ENCODE measurements around the gene CPAMD8.

The CPAMD8 gene

DNA sequence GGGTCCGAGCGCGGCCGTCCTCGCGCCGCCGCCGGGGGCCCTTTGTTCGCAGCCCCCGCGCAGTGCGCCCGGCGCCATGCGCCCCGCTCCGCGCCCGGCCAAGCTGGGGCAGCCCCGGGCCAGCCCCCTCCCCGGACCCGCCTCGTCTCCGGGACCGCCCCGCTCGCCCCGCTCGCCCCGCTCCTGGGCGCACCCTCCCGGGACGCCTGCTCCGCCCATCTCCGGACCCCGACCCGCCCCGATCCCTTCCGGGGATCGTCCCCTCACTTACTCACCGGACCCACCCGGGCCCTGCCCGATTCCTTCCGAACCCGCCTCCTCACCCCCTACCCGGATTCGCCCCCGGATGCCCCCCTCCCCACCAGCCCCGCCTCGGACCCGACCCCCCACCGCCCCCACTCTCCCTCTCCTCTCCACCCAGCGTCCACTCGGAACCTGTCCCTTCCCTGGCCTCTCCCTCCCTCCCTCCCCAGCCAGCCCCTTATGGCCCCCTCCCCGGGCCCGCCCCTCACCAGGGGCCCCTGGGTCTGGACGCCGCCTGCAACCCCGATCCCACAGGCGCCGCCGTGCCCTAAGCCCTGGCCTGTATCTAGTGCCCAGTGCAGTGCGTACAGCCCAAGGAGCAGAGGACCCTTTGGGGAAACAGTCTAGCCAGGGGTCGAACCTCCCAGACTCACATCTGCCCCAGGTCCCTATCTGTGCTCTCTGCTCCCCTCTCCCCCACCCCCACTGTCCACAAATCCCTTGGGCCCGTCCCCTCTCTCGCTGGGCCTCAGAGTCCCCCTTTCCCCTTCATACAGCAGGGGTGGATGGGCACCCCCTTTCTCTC, at the start of gene CPAMD8:
Gene CPAMD8, minus strand, starts transcription at position 105 of the 829 bp plus-strand sequence. CDS start 168 bp downstream, outside the sequence.
- no peak for DNase-seq
- ATAC-seq = no peak
- Mint-ChIP-seq H3K4me1 (peaks cover 5% of the 10 kb centered on the region), H3K4me3 (peak within 1 kb of the TSS; percentile 47), H3K27ac (no peak within 1 kb of the TSS), H3K9me3 (peaks cover 16% of the 10 kb centered on the region), H3K27me3 (peaks cover 26% of the 10 kb centered on the region), H3K36me3 (ENCODE audit: low read depth) (peaks cover 4% of the 10 kb centered on the region)

DNA sequence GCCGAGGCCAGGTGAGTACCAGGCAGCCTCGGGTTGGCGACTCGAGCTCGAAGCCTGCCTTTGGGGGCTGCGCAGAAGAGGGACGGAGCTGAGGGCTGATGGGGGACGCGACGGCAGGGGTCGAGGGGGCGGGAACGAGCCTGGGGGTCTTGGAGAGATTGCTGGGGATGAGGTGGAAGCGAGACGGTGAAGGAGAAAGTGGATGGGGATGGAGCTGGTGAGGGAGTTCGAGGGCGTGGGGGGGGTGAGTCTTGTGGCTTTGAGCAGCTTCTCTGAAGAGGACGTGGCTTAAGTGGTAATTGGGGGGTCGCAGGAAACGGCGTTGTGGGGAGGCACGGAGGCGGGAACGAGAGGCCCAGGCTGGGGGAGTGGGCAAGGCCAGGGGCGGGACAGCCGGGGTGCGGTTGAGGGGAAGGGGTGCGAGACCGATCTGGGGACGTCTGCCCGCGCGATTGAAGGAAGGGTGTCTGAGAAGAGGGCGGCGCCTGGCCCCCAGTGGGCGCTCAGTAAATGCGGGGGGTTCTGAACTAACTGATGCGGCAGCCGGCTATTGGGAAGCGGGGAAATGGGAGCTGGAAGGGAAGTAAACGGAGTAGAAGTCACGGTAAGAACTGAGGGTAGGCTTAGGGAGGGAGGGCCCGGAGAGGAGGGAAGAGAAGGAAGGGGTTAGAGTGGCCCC, 49.4 kb upstream of the CPAMD8 start:
- no peaks in the 10 kb centered on the region for H3K27me3 Mint-ChIP-seq
- H3K4me1 Mint-ChIP-seq = peaks cover 65% of the 10 kb centered on the region
- peak overlapping the region; percentile 99 for H3K4me3 Mint-ChIP-seq
- ATAC-seq (no peak), DNase-seq (peak; percentile 60)
- no peaks in the 10 kb centered on the region for H3K9me3 Mint-ChIP-seq
- H3K36me3 Mint-ChIP-seq (ENCODE audit: low read depth) = peaks cover 22% of the 10 kb centered on the region
- peak overlapping the region; percentile 84 for H3K27ac Mint-ChIP-seq

GRCh38 chr19:17075035-17075863, 48.6 kb upstream of the CPAMD8 start, which contains the start of the genes HAUS8 and MYO9B:
Gene HAUS8, minus strand, starts transcription at chr19:17075452. Its CDS starts 30 bp downstream, at chr19:17075422.
Gene MYO9B, plus strand, starts transcription at chr19:17075777. Its CDS starts 25,941 bp downstream, at chr19:17101718.
- DNase-seq = peak; percentile 99

GRCh38 chr19:17074634-17075034, 48.0 kb upstream of the CPAMD8 start:
- Mint-ChIP-seq H3K27ac (peak overlapping the region; percentile 97), H3K9me3 (no peaks in the 10 kb centered on the region), H3K36me3 (ENCODE audit: low read depth) (peaks cover 26% of the 10 kb centered on the region), H3K4me1 (peaks cover 57% of the 10 kb centered on the region), H3K27me3 (no peaks in the 10 kb centered on the region), H3K4me3 (peak overlapping the region; percentile 99)
- DNase-seq (no peak), ATAC-seq (no peak)

More at GRCh38 chr19:17075035-17075863, 48.6 kb upstream of the CPAMD8 start, which contains the start of the genes HAUS8 and MYO9B:
- H3K27me3 Mint-ChIP-seq = no peaks in the 10 kb centered on the region
- peak; percentile 84 for ATAC-seq
- H3K4me3 Mint-ChIP-seq = peak within 1 kb of the TSS; percentile 99
- H3K36me3 Mint-ChIP-seq (ENCODE audit: low read depth) = peaks cover 26% of the 10 kb centered on the region
- H3K4me1 Mint-ChIP-seq = peaks cover 62% of the 10 kb centered on the region
- peak within 1 kb of the TSS; percentile 97 for H3K27ac Mint-ChIP-seq
- H3K9me3 Mint-ChIP-seq = no peaks in the 10 kb centered on the region

DNA sequence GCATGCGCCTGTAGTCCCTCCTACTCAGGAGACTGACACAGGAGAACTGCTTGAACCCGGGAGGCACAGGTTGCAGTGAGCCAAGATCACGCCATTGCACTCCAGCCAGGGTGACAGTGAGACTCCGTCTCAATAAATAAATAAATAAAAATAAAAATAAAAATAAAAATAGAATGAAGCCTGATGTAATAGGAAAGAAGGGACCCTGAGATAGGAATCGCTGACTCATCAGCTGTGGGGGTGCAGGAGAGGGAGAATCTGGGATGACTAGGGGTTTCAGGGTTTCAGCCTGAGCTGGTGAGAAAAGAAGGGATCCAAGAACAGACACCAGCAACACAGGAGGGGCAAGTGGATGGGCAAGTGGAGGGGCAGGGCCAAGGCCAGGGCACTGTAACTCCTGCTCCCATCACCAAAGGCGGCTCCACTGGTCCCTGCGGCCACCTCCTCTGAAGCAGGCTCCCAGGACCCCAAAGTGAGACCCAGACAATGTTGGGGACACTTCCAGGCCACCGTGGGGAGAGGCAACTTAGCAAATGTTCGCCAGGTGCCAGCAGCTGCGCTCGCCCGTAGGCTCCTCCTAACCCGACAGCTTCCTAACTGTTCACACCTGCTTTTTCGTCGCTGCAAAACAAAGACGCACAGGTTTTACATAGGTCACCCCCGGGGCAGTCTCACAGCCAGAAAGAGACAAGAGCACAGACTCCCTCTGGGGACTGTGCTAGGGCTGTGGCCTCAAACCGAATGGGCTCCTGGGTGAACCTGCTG, 47.4 kb upstream of the CPAMD8 start:
- peak overlapping the region; percentile 99 for H3K4me3 Mint-ChIP-seq
- DNase-seq (no peak), ATAC-seq (no peak)
- no peaks in the 10 kb centered on the region for H3K9me3 Mint-ChIP-seq
- H3K27ac Mint-ChIP-seq = peak overlapping the region; percentile 97
- no peaks in the 10 kb centered on the region for H3K27me3 Mint-ChIP-seq
- peaks cover 51% of the 10 kb centered on the region for H3K4me1 Mint-ChIP-seq
- peaks cover 26% of the 10 kb centered on the region for H3K36me3 Mint-ChIP-seq (ENCODE audit: low read depth)

- Mint-ChIP-seq H3K27me3 (no peaks in the 10 kb centered on the region), H3K36me3 (ENCODE audit: low read depth) (peaks cover 39% of the 10 kb centered on the region), H3K4me1 (peaks cover 44% of the 10 kb centered on the region), H3K9me3 (no peaks in the 10 kb centered on the region), H3K4me3 (no peak overlapping the region), H3K27ac (no peak overlapping the region)
- ATAC-seq = no peak
- DNase-seq = no peak
Measured at GRCh38 chr19:17070912-17071311, 44.3 kb upstream of the CPAMD8 start.

- no peak overlapping the region for H3K4me3 Mint-ChIP-seq
- H3K36me3 Mint-ChIP-seq (ENCODE audit: low read depth) = peaks cover 39% of the 10 kb centered on the region
- peaks cover 49% of the 10 kb centered on the region for H3K4me1 Mint-ChIP-seq
- no peak for ATAC-seq
- no peak for DNase-seq
- no peaks in the 10 kb centered on the region for H3K9me3 Mint-ChIP-seq
- no peaks in the 10 kb centered on the region for H3K27me3 Mint-ChIP-seq
- H3K27ac Mint-ChIP-seq = no peak overlapping the region
Measured at GRCh38 chr19:17070421-17070820, 43.8 kb upstream of the CPAMD8 start.

DNA sequence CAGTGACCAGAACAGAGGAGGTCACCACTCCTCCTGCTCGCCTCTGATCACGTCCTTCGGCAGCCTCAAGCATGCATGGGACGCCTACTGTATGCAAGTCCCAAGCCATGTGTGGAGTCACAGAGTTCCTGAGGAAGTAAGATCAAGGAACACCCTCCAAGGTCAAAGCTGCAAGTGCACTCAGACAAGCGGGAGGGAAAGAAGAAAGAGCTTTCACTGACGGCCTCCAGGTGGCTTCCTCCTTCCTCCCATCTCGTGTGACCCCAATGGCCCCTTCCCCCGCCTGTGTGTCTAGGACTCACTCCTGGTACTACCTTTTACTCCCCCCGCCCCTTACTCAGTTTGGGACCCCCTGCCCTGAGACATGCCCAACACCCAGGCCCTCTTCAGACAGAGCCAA, 42.6 kb upstream of the CPAMD8 start:
- Mint-ChIP-seq H3K27ac (no peak overlapping the region), H3K9me3 (no peaks in the 10 kb centered on the region), H3K36me3 (ENCODE audit: low read depth) (peaks cover 49% of the 10 kb centered on the region), H3K4me1 (peaks cover 55% of the 10 kb centered on the region), H3K27me3 (no peaks in the 10 kb centered on the region), H3K4me3 (no peak overlapping the region)
- no peak for ATAC-seq
- DNase-seq = no peak

GRCh38 chr19:17063428-17063827, 36.8 kb upstream of the CPAMD8 start:
- peaks cover 45% of the 10 kb centered on the region for H3K4me1 Mint-ChIP-seq

GRCh38 chr19:17061691-17062090, 35.1 kb upstream of the CPAMD8 start:
- no peak overlapping the region for H3K27ac Mint-ChIP-seq
- no peak for ATAC-seq
- H3K36me3 Mint-ChIP-seq (ENCODE audit: low read depth) = peaks cover 59% of the 10 kb centered on the region
- no peaks in the 10 kb centered on the region for H3K27me3 Mint-ChIP-seq
- no peaks in the 10 kb centered on the region for H3K9me3 Mint-ChIP-seq
- H3K4me1 Mint-ChIP-seq = peaks cover 35% of the 10 kb centered on the region
- no peak overlapping the region for H3K4me3 Mint-ChIP-seq
- DNase-seq = no peak

More at GRCh38 chr19:17063428-17063827, 36.8 kb upstream of the CPAMD8 start:
- no peak overlapping the region for H3K4me3 Mint-ChIP-seq
- no peak for ATAC-seq
- H3K9me3 Mint-ChIP-seq = no peaks in the 10 kb centered on the region
- H3K27ac Mint-ChIP-seq = no peak overlapping the region
- H3K27me3 Mint-ChIP-seq = no peaks in the 10 kb centered on the region
- DNase-seq = no peak
- peaks cover 56% of the 10 kb centered on the region for H3K36me3 Mint-ChIP-seq (ENCODE audit: low read depth)

DNA sequence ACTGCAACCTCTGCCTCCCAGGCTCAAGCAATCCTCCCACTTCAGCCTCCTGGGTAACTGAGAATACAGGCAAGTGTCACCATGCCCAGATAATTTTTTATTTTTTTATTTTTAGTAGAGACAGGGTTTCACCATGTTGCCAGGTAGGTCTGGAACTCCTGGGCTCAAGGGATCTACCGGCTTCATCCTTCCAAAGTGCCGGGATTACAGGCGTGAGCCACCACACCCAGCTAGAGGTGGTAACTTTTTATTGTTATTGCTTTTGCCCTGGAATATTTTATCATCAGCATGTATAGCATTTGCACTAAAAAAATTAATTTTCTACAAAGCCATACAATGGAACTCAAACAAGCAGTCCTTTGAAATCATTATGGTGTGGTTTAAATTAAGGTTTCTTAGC, 34.6 kb upstream of the CPAMD8 start:
- Mint-ChIP-seq H3K27ac (no peak overlapping the region), H3K9me3 (no peaks in the 10 kb centered on the region), H3K27me3 (no peaks in the 10 kb centered on the region), H3K4me3 (no peak overlapping the region), H3K36me3 (ENCODE audit: low read depth) (peaks cover 56% of the 10 kb centered on the region), H3K4me1 (peaks cover 30% of the 10 kb centered on the region)
- DNase-seq (no peak), ATAC-seq (no peak)

DNA sequence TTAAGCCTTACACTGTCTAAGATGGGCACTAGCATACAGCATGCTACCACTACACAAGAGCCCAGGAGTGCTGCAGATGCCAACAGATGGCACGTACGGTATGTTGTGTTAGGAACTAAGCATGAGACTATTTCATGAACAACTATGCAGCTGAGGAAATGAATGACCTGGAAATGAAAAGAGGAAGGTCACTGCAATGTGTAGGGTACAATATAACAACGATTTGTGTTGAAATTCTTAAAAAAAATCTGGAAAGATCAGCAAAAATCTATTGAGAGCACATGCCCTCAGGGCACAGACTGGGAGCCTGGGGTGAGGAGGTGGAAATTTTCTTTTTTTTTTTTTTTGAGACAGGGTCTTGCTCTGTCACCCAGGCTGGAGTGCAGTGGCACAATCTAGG, 34.2 kb upstream of the CPAMD8 start:
- Mint-ChIP-seq H3K4me1 (peaks cover 27% of the 10 kb centered on the region), H3K27me3 (no peaks in the 10 kb centered on the region), H3K36me3 (ENCODE audit: low read depth) (peaks cover 57% of the 10 kb centered on the region), H3K27ac (no peak overlapping the region), H3K9me3 (no peaks in the 10 kb centered on the region), H3K4me3 (no peak overlapping the region)
- ATAC-seq (no peak), DNase-seq (no peak)

GRCh38 chr19:17058236-17058635, 31.6 kb upstream of the CPAMD8 start:
- no peak for DNase-seq
- no peak for ATAC-seq
- H3K27me3 Mint-ChIP-seq = no peaks in the 10 kb centered on the region
- no peaks in the 10 kb centered on the region for H3K9me3 Mint-ChIP-seq
- peaks cover 3% of the 10 kb centered on the region for H3K4me1 Mint-ChIP-seq
- H3K36me3 Mint-ChIP-seq (ENCODE audit: low read depth) = peaks cover 43% of the 10 kb centered on the region
- no peak overlapping the region for H3K27ac Mint-ChIP-seq
- H3K4me3 Mint-ChIP-seq = no peak overlapping the region

DNA sequence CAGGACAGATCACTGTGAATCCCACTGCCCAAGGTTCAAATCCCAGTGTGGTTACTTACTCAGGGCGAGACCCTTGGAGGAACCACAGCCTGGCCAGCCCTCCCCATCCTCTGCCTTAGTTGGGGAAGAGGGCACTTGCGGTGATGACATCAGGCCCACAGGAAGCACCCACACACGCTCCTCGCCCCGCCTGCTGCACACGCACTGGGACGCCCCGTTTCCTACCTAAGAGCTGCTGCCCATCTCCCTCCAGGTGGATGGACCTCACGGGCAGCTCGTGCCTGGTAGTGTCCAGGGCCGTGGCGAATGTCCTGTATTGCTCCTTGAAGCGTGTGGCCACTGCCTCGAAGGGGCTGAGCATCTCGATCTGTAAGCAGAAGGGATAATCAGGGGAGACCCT, 29.0 kb upstream of the CPAMD8 start:
- H3K27ac Mint-ChIP-seq = no peak overlapping the region

More for the DNA sequence above, 29.0 kb upstream of the CPAMD8 start:
- peaks cover 51% of the 10 kb centered on the region for H3K36me3 Mint-ChIP-seq (ENCODE audit: low read depth)
- H3K4me3 Mint-ChIP-seq = no peak overlapping the region
- no peaks in the 10 kb centered on the region for H3K9me3 Mint-ChIP-seq
- no peaks in the 10 kb centered on the region for H3K27me3 Mint-ChIP-seq
- no peak for DNase-seq
- ATAC-seq = no peak
- no peaks in the 10 kb centered on the region for H3K4me1 Mint-ChIP-seq

All from activated naive CD8-positive, alpha-beta T cell treated with anti-CD3 and anti-CD28 coated beads, Interleukin-2, amount 50 U/mL, for 24 hours (primary cell).